Brain microvascular endothelial cell (primary cell): ENCODE results near the gene PTGES2.

ENCODE experiments used
- DNase-seq: peaks from one replicate; pipeline ENCODE4 v3.0.0-alpha.2; 2020
- H3K27ac ChIP-seq: fragments of 250-450 bp; sonication (Bioruptor Pico); 2 replicates; pipeline ENCODE4 v1.5.1; 2020; ENCODE audit warnings: mild to moderate bottlenecking, moderate library complexity
- H3K27me3 ChIP-seq: fragments of 250-450 bp; sonication (Bioruptor Pico); replicated peaks from 2 replicates; pipeline ENCODE4 v1.5.1; 2020; ENCODE audit warnings: mild to moderate bottlenecking
- H3K36me3 ChIP-seq: fragments of 250-450 bp; sonication (Bioruptor Pico); replicated peaks from 2 replicates; pipeline ENCODE4 v1.5.1; 2020; ENCODE audit warnings: mild to moderate bottlenecking
- H3K4me3 ChIP-seq: 2 replicates; pipeline ENCODE4 v1.5.1; 2011; ENCODE audit warnings: low read depth, mild to moderate bottlenecking, control low read depth, low read length, moderate library complexity
- in situ Hi-C: cut with HindIII; loops from 2 replicates; pipeline ENCODE4 v1.10.0; 2017; ENCODE audit warnings: low sequenced_read_pairs, low pct_ligation_motif_present
- TF ChIP-seq, protein P1 (sequence below): IDR thresholded peaks from 2 replicates; pipeline ENCODE4 v1.5.1; 2011; ENCODE audit warnings: low read depth, mild to moderate bottlenecking, moderate library complexity, low read length, control low read depth, inconsistent platforms; ENCODE audit errors: missing control alignments

PTGES2 gene

DNA sequence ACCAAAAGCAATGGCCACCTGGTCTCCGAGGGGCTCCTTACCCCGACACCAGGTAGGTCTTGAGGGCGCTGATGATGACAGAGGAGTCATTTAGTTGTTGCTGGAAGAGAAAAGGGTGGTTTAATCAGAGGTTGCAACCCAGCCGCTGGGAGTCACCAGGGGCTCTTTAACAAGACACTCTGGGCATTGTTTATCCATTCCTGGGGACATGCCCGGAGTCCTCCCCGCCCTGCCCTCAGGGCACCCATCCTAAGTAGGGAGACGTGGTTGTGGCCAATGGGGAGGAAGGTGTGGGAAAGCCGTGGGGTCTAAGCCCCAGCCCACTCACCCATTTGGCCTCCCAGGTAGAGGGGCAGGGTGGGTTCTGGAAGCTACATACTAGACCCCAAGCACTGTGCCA lies 3.1 kb downstream of the PTGES2 start:
- in situ Hi-C loops, result no loop called here
- DNase-seq, result no peak
- Histone ChIP-seq H3K27me3 (no peaks in the 10 kb centered on the region), H3K27ac (no peak overlapping the region), H3K4me3 (no peak overlapping the region), H3K36me3 (peaks cover 25% of the 10 kb centered on the region)
- TF ChIP-seq, protein P1, sequence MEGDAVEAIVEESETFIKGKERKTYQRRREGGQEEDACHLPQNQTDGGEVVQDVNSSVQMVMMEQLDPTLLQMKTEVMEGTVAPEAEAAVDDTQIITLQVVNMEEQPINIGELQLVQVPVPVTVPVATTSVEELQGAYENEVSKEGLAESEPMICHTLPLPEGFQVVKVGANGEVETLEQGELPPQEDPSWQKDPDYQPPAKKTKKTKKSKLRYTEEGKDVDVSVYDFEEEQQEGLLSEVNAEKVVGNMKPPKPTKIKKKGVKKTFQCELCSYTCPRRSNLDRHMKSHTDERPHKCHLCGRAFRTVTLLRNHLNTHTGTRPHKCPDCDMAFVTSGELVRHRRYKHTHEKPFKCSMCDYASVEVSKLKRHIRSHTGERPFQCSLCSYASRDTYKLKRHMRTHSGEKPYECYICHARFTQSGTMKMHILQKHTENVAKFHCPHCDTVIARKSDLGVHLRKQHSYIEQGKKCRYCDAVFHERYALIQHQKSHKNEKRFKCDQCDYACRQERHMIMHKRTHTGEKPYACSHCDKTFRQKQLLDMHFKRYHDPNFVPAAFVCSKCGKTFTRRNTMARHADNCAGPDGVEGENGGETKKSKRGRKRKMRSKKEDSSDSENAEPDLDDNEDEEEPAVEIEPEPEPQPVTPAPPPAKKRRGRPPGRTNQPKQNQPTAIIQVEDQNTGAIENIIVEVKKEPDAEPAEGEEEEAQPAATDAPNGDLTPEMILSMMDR, result no peak

DNA sequence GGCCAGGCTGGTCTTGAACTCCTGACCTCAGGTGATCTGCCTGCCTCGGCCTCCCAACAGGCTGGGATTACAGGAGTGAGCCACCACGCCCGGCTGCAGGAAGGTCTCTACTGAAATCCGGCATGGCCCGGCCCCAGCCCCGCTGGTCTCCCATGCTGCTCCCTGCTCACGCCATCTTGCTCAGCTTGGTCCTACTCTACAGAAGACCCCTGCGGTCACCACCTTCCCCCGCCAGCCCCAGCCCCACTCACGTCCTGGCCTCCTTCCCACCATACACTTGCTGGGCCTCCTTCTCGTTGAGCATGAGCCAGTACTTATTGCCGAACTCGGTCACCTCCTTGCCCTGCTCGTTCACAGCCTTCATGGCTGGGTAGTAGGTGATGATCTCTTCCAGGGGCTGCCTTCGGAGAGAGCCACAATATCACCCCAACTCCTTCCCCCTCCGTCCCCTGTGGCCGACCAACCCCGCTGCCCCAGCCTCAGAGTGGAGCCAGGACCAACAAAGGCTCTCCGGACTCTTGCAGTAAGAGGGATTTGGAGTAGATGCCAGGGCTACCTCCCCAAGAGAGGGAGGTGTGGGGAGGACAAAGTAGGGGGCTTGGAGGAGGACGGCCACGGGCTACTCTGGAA lies 4.0 kb downstream of the PTGES2 start:
- Histone ChIP-seq H3K27me3 (no peaks in the 10 kb centered on the region), H3K27ac (no peak overlapping the region), H3K36me3 (peaks cover 25% of the 10 kb centered on the region), H3K4me3 (no peak overlapping the region)
- in situ Hi-C loops, result no loop called here
- TF ChIP-seq, protein P1, result no peak
- no peak for DNase-seq

DNA sequence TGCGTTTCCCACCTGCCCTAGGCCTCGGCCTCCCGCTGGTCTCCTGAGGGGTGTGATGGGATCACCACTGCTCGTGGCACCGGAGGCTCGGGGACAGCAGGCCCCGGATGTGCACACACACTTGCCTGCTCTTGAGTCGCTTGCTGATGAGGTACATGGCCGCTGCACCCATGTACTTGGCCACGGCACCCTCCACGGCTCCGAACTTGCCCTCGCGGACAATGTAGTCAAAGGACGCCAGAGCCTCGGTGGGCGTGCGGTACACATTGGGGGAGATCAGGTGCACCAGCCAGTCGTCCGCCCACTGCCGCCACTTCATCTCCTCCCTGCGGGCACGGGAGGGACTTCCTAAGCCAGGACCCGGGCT lies 4.7 kb downstream of the PTGES2 start:
- Histone ChIP-seq H3K27me3 (no peaks in the 10 kb centered on the region), H3K36me3 (peaks cover 25% of the 10 kb centered on the region), H3K4me3 (no peak overlapping the region), H3K27ac (no peak overlapping the region)
- in situ Hi-C loops, result no loop called here
- no peak for DNase-seq
- TF ChIP-seq, protein P1, result no peak

DNA sequence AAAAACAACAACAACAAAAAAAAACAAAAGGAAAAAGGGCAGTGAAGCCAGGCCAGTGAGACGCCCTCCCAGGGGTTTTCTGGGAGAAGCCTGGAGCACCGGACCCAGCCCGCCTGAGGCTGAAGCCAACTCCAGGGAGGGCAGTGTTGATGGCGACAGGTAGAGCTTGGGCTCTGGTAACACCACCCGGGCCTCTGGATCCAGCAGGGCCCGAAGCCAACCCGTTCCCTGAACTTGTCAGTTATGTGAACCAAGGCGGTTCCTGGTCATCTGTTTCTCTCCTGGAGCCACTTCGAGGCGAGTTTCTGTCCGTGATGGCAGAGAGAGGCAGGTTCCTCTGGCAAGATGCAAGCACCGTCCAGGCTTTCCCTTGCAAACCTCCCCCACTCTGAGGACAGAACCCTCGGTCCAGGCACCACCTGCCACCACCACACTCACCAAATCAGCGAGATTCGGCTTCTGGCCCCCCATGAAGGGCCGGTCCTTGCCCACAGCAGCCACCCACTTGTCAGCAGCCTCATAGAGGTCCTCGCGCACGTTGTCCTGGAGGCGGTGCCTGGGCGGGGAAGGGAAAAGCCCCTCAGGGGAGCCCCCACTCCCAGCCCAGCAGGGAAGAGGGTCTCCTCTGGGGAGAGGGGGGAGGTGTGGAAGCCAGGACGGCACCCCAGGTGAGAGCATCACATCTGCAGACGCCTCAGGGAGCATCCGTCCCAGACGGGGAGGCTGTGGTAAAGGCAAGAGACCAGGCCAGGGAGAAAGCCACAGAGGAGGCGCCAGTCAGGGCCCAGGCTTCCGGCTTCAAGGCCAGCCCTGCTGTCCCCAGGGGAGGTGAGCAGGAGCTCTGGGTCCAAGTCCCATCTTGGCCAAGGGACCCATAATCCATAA lies 5.4 kb downstream of the PTGES2 start:
- DNase-seq, result no peak
- H3K27ac ChIP-seq, result no peak overlapping the region
- H3K4me3 ChIP-seq, result no peak overlapping the region
- in situ Hi-C loops, result no loop called here
- H3K27me3 ChIP-seq, result no peaks in the 10 kb centered on the region
- TF ChIP-seq, protein P1, result no peak
- H3K36me3 ChIP-seq, result peaks cover 25% of the 10 kb centered on the region

DNA sequence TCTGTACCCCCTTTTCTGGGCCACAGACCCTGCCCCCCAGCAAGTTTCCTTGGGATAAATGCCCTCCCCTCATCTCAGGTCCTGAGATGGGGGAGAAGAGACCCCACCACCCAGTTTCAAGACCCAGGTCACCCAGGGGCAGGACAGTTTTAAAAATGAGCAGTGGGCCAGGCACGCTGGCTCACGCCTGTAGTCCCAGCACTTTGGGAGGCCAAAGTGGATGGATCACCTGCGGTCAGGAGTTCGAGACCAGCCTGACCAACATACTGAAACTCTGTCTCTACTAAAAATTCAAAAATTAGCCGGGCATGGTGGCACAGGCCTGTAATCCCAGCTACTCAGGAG lies 6.1 kb downstream of the PTGES2 start:
- Histone ChIP-seq H3K4me3 (no peak overlapping the region), H3K36me3 (peaks cover 25% of the 10 kb centered on the region)
- in situ Hi-C loops, result no loop called here

More for the DNA sequence above, 6.1 kb downstream of the PTGES2 start:
- H3K27me3 ChIP-seq, result no peaks in the 10 kb centered on the region
- DNase-seq, result no peak
- TF ChIP-seq, protein P1, result no peak
- no peak overlapping the region for H3K27ac ChIP-seq
